Measurements from ENCODE around the gene IDH3B.

The IDH3B gene

DNA sequence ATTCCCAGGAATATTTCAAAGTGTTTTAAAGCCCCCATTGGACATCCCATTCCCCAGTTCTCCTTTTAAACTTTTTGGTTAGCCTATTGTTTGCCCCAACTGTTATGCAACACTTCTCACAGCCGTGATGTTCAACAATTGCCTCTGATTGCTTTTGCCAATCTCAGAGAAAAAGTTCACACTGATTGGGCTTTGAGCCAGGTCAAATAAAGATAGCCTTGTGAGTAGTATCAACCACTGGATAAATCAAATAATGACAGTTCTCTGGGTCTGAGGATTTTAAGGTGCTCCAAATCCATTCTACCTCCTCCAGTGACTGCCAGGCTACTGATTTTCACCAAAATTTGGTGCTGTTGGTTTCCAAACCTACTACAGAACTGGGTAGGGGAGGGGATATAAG lies 30.6 kb downstream of the IDH3B start:
- DNase-seq, result no peak
- TF ChIP-seq GATA1 (IDR thresholded peaks at IDR 0.05; ENCODE audit: low read depth, low read length), result no peak
- no peak for TF ChIP-seq POLR2A (IDR thresholded peaks at IDR 0.05; ENCODE audit: low read length)

DNA sequence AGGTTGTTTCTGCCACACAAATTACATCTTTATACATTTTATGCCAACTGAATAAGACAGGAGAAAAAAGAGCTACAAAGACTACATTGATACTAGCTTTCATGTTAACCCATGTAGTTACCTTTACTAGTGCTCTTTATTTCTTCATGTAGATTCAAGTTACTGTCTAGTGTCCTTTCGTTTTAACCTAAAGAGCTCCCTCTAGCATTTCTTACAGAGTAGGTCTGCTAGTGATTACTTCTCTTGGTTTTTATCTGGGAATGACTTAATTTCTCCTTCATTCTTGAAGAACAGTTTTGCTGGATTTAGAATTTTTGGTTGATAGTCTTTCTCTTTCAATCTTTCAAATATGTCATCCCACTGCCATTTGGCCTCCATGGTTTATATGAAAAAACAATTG lies 32.8 kb downstream of the IDH3B start:
- TF ChIP-seq GATA1 (IDR thresholded peaks at IDR 0.05; ENCODE audit: low read depth, low read length), result no peak
- no peak for TF ChIP-seq POLR2A (IDR thresholded peaks at IDR 0.05; ENCODE audit: low read length)
- DNase-seq, result no peak

DNA sequence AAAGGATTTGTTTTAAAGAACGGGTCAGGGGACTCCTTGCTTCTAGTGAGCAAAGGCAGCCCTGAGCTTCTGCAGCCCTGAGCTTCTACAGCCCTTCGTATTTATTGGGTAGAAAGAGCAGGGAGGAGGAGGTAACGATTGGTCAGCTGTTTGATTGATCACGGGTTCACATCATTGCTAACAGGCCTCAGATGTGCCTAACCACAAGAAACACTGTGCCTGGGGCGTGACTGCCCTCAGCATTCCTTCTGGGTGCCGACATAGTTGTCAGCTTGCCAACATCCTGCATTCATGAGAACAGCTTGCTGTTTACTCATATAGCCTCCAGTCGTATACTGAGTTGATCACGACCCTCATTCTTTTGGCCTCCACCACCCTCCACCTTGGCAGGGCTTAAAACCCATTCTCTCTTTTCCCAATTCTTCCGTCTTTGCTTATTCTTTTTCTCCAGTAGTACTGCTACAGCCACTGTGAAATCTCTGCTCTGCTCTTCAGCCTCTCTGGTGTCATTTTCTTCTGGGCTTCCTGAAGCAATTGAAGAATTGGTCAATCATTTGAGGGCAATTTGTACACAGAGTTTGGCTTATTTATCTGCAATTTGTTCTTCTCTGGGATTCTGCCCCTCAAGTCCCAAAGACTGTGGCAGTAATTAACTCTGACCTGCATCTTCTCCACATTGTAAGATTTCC lies 37.0 kb downstream of the IDH3B start:
- TF ChIP-seq POLR2A (IDR thresholded peaks at IDR 0.05; ENCODE audit: low read length) (no peak), GATA1 (IDR thresholded peaks at IDR 0.05; ENCODE audit: low read depth, low read length) (no peak)
- DNase-seq, result no peak

DNA sequence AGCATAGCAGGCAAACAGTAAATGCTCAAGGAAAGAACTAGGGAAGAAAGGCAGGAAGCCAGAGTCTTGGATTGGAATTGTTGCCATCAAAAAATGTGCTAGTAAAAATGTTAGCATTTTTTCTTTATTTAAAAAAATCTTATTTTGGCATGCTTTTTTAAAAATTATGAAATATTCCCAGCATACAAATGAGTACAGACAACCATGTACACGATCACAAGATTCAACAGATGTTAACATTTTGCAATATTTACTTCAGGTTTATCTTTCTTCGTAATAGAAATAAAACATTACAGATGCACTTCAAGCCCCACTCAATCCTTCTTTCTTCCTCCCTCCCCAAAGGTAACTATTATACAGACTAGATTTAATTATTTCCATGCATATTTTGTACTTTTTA lies 39.0 kb downstream of the IDH3B start:
- DNase-seq, result no peak
- TF ChIP-seq GATA1 (IDR thresholded peaks at IDR 0.05; ENCODE audit: low read depth, low read length), result no peak
- TF ChIP-seq POLR2A (IDR thresholded peaks at IDR 0.05; ENCODE audit: low read length), result no peak

DNA sequence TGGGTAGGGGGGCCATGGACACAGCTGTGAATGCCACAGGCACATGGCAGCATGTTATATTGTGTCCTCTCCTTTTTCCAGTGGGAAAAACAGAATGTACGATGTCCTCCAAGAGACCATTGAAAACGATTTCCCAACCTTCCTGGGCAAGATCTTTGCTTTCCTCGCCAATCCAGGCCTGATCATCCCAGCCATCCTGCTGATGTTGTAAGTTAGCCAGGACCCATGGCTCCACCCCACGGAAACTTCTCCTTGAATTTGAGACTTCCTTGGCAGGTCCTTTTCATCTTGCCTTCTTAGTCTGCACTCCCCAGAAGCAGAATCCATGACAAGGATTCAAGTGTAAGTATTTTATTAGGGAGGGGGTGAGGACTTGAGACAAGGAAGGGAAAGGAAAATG lies 39.8 kb downstream of the IDH3B start:
- TF ChIP-seq GATA1 (IDR thresholded peaks at IDR 0.05; ENCODE audit: low read depth, low read length) (no peak), POLR2A (IDR thresholded peaks at IDR 0.05; ENCODE audit: low read length) (no peak)
- no peak for DNase-seq

DNA sequence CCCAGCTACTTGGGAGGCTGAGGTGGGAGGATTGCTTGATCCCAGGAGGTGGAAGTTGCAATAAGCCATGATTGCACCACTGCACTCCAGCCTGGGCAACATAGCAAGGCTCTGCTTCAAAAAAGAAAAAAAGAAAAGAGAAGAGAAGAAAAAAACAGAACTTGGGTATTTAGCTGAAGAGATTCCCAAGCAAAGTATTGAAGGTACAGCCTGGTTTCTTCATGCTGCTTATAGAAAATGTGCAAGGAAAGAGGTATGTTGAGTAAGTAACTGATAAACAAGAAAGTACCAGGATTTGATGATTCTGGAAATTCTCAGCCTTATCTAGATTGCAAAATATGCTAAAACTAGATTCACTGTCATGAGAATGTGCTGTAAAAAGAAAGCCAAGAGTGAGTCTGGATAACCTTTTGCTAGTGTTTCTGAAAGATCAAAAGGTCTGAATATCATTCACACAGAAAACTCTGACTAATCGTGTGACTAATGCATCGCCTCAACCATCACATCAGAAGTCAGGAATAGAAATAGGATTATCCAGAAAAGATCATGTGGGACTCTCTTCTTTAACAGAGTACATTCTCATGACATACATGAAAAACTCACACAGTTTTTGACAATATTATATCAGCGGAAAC lies 43.9 kb downstream of the IDH3B start:
- no peak for DNase-seq
- TF ChIP-seq POLR2A (IDR thresholded peaks at IDR 0.05; ENCODE audit: low read length) (no peak), GATA1 (IDR thresholded peaks at IDR 0.05; ENCODE audit: low read depth, low read length) (no peak)

DNA sequence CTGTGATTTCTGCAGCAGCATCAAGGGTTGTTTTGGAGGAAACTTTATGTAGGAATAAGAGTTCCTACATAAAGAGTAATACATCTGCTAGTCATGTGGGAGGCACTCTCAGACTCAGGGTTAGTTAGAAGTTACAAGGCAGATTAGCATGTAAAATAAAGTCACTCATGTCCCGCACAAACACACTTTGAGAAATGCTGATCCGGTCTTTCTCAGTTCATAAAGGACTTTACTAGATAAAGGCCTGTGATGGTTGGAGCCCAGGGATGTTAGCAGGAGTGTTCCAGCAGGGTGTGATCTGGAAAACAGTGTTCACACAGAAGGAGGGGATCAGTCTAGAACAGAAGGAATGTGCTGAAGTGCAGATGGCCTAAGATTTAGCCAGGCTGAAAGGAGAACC lies 44.7 kb downstream of the IDH3B start:
- TF ChIP-seq GATA1 (IDR thresholded peaks at IDR 0.05; ENCODE audit: low read depth, low read length), result no peak
- TF ChIP-seq POLR2A (IDR thresholded peaks at IDR 0.05; ENCODE audit: low read length), result no peak
- DNase-seq, result no peak

DNA sequence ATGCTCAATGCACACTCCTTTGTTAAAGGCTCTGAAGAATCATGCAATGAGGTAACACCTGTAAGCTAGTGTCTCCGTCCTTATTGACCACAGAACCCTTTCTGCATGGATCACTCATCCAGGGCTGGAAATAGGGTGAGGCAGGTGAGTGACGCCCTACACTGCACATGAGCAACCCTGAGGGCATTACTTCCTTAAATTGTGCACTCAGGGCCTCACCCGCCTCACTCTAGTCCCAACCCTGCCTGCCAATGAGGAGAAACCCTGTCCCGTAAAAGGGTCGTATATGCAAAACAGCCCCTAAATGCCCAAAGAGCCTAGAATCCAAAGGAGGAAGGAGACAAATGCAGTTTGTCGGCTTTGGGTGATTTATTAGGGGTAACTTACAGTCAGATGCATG lies 45.2 kb downstream of the IDH3B start:
- TF ChIP-seq POLR2A (IDR thresholded peaks at IDR 0.05; ENCODE audit: low read length) (no peak), GATA1 (IDR thresholded peaks at IDR 0.05; ENCODE audit: low read depth, low read length) (no peak)
- DNase-seq, result no peak

DNA sequence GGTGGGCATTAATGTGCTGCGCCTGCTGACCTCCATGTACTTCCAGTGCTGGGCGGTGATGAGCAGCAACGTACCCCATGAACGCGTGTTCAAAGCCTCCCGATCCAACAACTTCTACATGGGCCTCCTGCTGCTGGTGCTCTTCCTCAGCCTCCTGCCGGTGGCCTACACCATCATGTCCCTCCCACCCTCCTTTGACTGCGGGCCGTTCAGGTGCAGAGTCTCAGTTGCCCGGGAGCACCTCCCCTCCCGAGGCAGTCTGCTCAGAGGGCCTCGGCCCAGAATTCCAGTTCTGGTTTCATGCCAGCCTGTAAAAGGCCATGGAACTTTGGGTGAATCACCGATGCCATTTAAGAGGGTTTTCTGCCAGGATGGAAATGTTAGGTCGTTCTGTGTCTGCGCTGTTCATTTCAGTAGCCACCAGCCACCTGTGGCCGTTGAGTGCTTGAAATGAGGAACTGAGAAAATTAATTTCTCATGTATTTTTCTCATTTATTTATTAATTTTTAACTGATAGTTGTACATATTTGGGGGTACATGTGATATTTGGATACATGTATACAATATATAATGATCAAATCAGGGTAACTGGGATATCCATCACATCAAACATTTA lies 46.8 kb downstream of the IDH3B start:
- DNase-seq, result no peak
- TF ChIP-seq GATA1 (IDR thresholded peaks at IDR 0.05; ENCODE audit: low read depth, low read length) (no peak), POLR2A (IDR thresholded peaks at IDR 0.05; ENCODE audit: low read length) (no peak)

DNA sequence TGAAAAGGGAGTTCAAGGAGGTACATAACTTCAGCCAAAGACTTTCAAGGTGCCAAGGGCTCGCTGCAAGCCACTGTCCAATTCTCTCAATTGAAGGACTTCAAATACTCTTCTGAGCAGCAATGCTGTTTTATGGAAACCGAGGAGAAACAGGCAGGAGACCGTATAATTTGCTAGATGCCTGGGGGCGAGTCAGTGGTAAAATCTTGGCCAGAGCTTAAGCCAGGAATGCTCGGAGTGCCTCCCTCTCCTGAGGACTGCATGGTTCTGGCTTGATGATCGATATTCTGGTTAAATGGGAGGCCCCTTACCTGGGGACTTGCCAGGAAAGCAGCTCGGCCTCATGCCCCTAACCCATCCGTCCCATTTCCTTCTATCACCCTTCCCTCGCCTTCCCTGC lies 47.4 kb downstream of the IDH3B start:
- DNase-seq, result no peak
- TF ChIP-seq GATA1 (IDR thresholded peaks at IDR 0.05; ENCODE audit: low read depth, low read length) (no peak), POLR2A (IDR thresholded peaks at IDR 0.05; ENCODE audit: low read length) (no peak)

DNA sequence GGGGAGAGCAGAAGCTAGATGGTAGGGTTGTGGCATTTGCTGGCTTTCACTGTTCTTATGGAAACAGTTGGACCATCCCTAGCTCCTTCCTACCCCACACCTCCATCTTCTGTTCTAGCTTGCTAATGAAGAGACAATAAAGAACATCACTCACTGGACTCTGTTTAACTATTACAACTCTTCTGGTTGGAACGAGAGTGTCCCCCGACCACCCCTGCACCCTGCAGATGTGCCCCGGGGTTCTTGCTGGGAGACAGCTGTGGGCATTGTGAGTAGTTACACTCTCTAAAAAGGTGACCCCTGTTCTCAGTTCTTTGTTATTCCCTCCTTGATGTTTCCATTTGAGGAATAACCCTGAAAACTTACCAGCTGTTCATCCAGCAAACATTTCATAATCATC lies 51.9 kb downstream of the IDH3B start:
- TF ChIP-seq GATA1 (IDR thresholded peaks at IDR 0.05; ENCODE audit: low read depth, low read length) (no peak), POLR2A (IDR thresholded peaks at IDR 0.05; ENCODE audit: low read length) (no peak)
- no peak for DNase-seq

DNA sequence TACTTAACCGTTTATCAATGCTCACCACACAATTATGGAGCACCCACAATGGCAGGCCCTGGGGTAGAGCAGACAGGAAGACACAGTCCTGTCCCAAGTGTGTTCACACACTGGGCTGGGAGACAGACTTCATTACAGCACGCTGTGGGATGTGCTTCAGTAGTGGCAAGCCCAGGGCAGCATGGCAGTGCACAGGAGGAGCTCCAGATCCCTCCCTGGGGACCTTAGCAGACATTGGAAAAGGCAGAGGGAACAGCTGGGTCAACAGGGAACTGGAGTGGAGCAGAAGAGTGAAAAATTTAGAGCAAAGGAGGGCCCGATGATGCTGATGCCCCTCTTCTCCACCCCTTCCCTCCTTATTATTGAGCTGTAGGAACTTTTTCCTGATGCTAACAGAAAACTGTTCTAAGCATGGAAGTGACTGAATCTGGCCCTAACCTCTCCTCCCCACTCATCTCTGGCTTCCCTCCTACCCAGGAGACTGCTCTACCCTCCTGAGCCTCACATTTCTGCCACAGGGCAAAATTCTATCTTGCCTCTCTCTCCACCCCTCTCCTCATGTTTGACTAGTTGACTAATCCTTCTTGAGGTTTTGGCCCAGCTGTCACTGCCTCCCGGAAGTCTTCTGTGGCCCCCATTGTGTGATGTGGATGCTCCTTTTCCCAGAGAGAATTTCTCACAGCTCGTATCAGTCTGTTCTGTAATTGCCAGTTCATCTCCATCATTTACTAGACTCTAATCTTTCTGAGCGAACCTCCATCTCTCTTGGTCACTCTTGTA lies 52.9 kb downstream of the IDH3B start:
- no peak for TF ChIP-seq POLR2A (IDR thresholded peaks at IDR 0.05; ENCODE audit: low read length)
- no peak for TF ChIP-seq GATA1 (IDR thresholded peaks at IDR 0.05; ENCODE audit: low read depth, low read length)
- DNase-seq, result no peak

DNA sequence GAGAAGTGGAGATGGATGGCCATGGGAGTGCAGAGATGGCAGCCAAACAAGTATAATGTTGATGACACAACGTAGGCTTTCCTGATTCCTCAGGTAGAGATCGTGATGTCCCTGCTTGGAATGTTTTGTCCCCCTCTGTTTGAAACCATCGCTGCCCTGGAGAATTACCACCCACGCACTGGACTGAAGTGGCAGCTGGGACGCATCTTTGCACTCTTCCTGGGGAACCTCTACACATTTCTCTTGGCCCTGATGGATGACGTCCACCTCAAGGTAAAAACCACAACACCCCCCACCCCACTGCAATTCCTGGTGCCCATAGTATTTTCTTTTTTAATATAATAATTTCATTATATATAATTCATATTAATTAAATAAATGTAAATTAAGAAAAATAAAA lies 53.7 kb downstream of the IDH3B start:
- TF ChIP-seq POLR2A (IDR thresholded peaks at IDR 0.05; ENCODE audit: low read length) (no peak), GATA1 (IDR thresholded peaks at IDR 0.05; ENCODE audit: low read depth, low read length) (no peak)

More for the DNA sequence above, 53.7 kb downstream of the IDH3B start:
- no peak for DNase-seq

Data from erythroblast (primary cell).